IMR-90 (cell line): Measurements from ENCODE around the gene HIRA.

Source experiments
- MAFK ChIP-seq: IDR thresholded peaks from 2 replicates; pipeline ENCODE4 v1.6.1; 2012; ENCODE audit warnings: low read depth, low read length, improper control_type of control experiment
- MXI1 ChIP-seq: IDR thresholded peaks from 2 replicates; pipeline ENCODE4 v1.6.1; 2012; ENCODE audit warnings: low read depth, mild to moderate bottlenecking, low read length, moderate library complexity, borderline replicate concordance
- RAD21 ChIP-seq: IDR thresholded peaks from 2 replicates; pipeline ENCODE4 v1.6.1; 2012; ENCODE audit warnings: low read length, improper control_type of control experiment
- SMC3 ChIP-seq: fragments of 150-350 bp; IDR thresholded peaks from 2 replicates; pipeline ENCODE4 v1.6.1; 2016; ENCODE audit warnings: low read depth, mild to moderate bottlenecking, antibody characterized with exemption, low read length, moderate library complexity
- TF ChIP-seq, protein P1 (sequence below): conservative IDR thresholded peaks from 2 replicates; pipeline ENCODE4 v1.5.1; 2012; ENCODE audit warnings: mild to moderate bottlenecking, low read depth, low read length, improper control_type of control experiment

GRCh38 chr22:19377565-19378343 is 53.8 kb downstream of the HIRA start:
- TF ChIP-seq, protein P1, sequence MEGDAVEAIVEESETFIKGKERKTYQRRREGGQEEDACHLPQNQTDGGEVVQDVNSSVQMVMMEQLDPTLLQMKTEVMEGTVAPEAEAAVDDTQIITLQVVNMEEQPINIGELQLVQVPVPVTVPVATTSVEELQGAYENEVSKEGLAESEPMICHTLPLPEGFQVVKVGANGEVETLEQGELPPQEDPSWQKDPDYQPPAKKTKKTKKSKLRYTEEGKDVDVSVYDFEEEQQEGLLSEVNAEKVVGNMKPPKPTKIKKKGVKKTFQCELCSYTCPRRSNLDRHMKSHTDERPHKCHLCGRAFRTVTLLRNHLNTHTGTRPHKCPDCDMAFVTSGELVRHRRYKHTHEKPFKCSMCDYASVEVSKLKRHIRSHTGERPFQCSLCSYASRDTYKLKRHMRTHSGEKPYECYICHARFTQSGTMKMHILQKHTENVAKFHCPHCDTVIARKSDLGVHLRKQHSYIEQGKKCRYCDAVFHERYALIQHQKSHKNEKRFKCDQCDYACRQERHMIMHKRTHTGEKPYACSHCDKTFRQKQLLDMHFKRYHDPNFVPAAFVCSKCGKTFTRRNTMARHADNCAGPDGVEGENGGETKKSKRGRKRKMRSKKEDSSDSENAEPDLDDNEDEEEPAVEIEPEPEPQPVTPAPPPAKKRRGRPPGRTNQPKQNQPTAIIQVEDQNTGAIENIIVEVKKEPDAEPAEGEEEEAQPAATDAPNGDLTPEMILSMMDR = no peak
- TF ChIP-seq RAD21 = no peak
- no peak for TF ChIP-seq MAFK
- no peak for TF ChIP-seq SMC3
- no peak for TF ChIP-seq MXI1
